Ishikawa (cell line): ENCODE measurements around the gene DARS1.

Experiments used
- CEBPB ChIP-seq: IDR thresholded peaks from 2 replicates; pipeline ENCODE4 v1.6.1; 2012
- CREB1 ChIP-seq: IDR thresholded peaks from 2 replicates; pipeline ENCODE4 v1.6.1; 2012; ENCODE audit warnings: low read depth
- EGR1 ChIP-seq: IDR thresholded peaks from 2 replicates; pipeline ENCODE4 v1.6.1; 2012
- EP300 ChIP-seq: IDR thresholded peaks from 2 replicates; pipeline ENCODE4 v1.6.1; 2012; ENCODE audit warnings: borderline replicate concordance
- FOXM1 ChIP-seq: IDR thresholded peaks from 2 replicates; pipeline ENCODE4 v1.6.1; 2012; ENCODE audit warnings: low read depth, borderline replicate concordance
- MAX ChIP-seq: IDR thresholded peaks from 2 replicates; pipeline ENCODE4 v1.6.1; 2012
- NFIC ChIP-seq: IDR thresholded peaks from 2 replicates; pipeline ENCODE4 v1.6.1; 2012
- RAD21 ChIP-seq: IDR thresholded peaks from 2 replicates; pipeline ENCODE4 v1.6.1; 2012; ENCODE audit warnings: low read depth
- REST ChIP-seq: IDR thresholded peaks from 2 replicates; pipeline ENCODE4 v1.6.1; 2012; ENCODE audit warnings: low read depth, mild to moderate bottlenecking
- TAF1 ChIP-seq: IDR thresholded peaks from 2 replicates; pipeline ENCODE4 v1.6.1; 2012; ENCODE audit warnings: low read depth, mild to moderate bottlenecking
- TCF12 ChIP-seq: IDR thresholded peaks from 2 replicates; pipeline ENCODE4 v1.6.1; 2012; ENCODE audit warnings: low read depth
- TEAD4 ChIP-seq: IDR thresholded peaks from 2 replicates; pipeline ENCODE4 v1.6.1; 2012
- USF1 ChIP-seq: IDR thresholded peaks from 2 replicates; pipeline ENCODE4 v1.6.1; 2012
- YY1 ChIP-seq: IDR thresholded peaks from 2 replicates; pipeline ENCODE4 v1.6.1; 2012; ENCODE audit warnings: low read depth
- ZBTB7A ChIP-seq: IDR thresholded peaks from 2 replicates; pipeline ENCODE4 v1.6.1; 2012; ENCODE audit warnings: low read depth

The DARS1 gene

GRCh38 chr2:136010126-136010525 is 24.7 kb upstream of the DARS1 start:
- no peak for TF ChIP-seq TAF1
- TF ChIP-seq EGR1: no peak
- no peak for TF ChIP-seq TEAD4
- no peak for TF ChIP-seq RAD21
- TF ChIP-seq ZBTB7A: no peak
- TF ChIP-seq USF1: no peak
- no peak for TF ChIP-seq CEBPB

- TF ChIP-seq NFIC (no peak), TAF1 (no peak), EGR1 (no peak), REST (no peak), CEBPB (no peak), CREB1 (no peak), TEAD4 (no peak), MAX (no peak), YY1 (no peak), RAD21 (no peak), TCF12 (no peak), USF1 (no peak), ZBTB7A (no peak), EP300 (no peak), FOXM1 (no peak)
Measured at GRCh38 chr2:136008205-136008865, 22.9 kb upstream of the DARS1 start.

GRCh38 chr2:136006658-136007057 is 21.2 kb upstream of the DARS1 start:
- TF ChIP-seq TEAD4 (peak; percentile 70), YY1 (no peak)

- TF ChIP-seq EP300 (no peak), EGR1 (no peak), TAF1 (no peak), CREB1 (no peak), CEBPB (no peak), REST (no peak), RAD21 (no peak)
Measured at GRCh38 chr2:136005462-136006196, 20.2 kb upstream of the DARS1 start.

GRCh38 chr2:136004965-136005364 is 19.5 kb upstream of the DARS1 start:
- TF ChIP-seq REST (no peak), TCF12 (no peak), YY1 (no peak), CEBPB (no peak), MAX (no peak), TAF1 (no peak), EGR1 (no peak), CREB1 (no peak), FOXM1 (no peak), RAD21 (no peak), EP300 (no peak), NFIC (no peak), USF1 (no peak), ZBTB7A (no peak), TEAD4 (no peak)
